ENCODE results near the gene FN1.

Gene FN1

GRCh38 chr2:215439404-215439803 is 3.5 kb upstream of the FN1 start:
- H3K79me2 ChIP-seq (ENCODE audit: insufficient read depth, low read length), result no peaks in the 10 kb centered on the region
- H3K4me2 ChIP-seq (ENCODE audit: low read depth, low read length, poor library complexity, severe bottlenecking), result no peak overlapping the region
- peaks cover 7% of the 10 kb centered on the region for H3K27me3 ChIP-seq (ENCODE audit: insufficient read depth, low read length, poor library complexity, severe bottlenecking)
- no peak overlapping the region for H3K4me3 ChIP-seq (ENCODE audit: low read length, poor library complexity, severe bottlenecking)
- no peaks in the 10 kb centered on the region for H4K20me1 ChIP-seq (ENCODE audit: insufficient read depth, low read length, poor library complexity, severe bottlenecking)
- no peaks in the 10 kb centered on the region for H3K9me3 ChIP-seq (ENCODE audit: insufficient read depth, low read depth, low read length)
- no peaks in the 10 kb centered on the region for H3K4me1 ChIP-seq (ENCODE audit: insufficient read depth, low read length, poor library complexity, severe bottlenecking)
- H3K9me2 ChIP-seq (replicated peaks; ENCODE audit: low read depth, low read length), result no peaks in the 10 kb centered on the region
- no peak overlapping the region for H2AFZ ChIP-seq (ENCODE audit: low read length)
- no peak for TF ChIP-seq CTCF (conservative IDR thresholded peaks at IDR 0.05; ENCODE audit: low read length)
- TF ChIP-seq EZH2phosphoT487 (IDR thresholded peaks at IDR 0.05; ENCODE audit: borderline replicate concordance), result no peak
- no peaks in the 10 kb centered on the region for H3F3A ChIP-seq (ENCODE audit: low read depth)
- no peak overlapping the region for H3K9ac ChIP-seq (ENCODE audit: low read depth, low read length, poor library complexity, severe bottlenecking)
- no peaks in the 10 kb centered on the region for H3K36me3 ChIP-seq (ENCODE audit: insufficient read depth, low read length)

- Histone ChIP-seq H3K4me2 (ENCODE audit: low read depth, low read length, poor library complexity, severe bottlenecking) (no peak overlapping the region), H3K4me1 (ENCODE audit: insufficient read depth, low read length, poor library complexity, severe bottlenecking) (no peaks in the 10 kb centered on the region), H2AFZ (ENCODE audit: low read length) (no peak overlapping the region), H3K79me2 (ENCODE audit: insufficient read depth, low read length) (no peaks in the 10 kb centered on the region), H3K9me3 (ENCODE audit: insufficient read depth, low read depth, low read length) (no peaks in the 10 kb centered on the region), H3K9ac (ENCODE audit: low read depth, low read length, poor library complexity, severe bottlenecking) (no peak overlapping the region), H4K20me1 (ENCODE audit: insufficient read depth, low read length, poor library complexity, severe bottlenecking) (no peaks in the 10 kb centered on the region), H3K4me3 (ENCODE audit: low read length, poor library complexity, severe bottlenecking) (no peak overlapping the region), H3F3A (ENCODE audit: low read depth) (no peaks in the 10 kb centered on the region), H3K27me3 (ENCODE audit: insufficient read depth, low read length, poor library complexity, severe bottlenecking) (peaks cover 7% of the 10 kb centered on the region), H3K36me3 (ENCODE audit: insufficient read depth, low read length) (no peaks in the 10 kb centered on the region), H3K9me2 (replicated peaks; ENCODE audit: low read depth, low read length) (no peaks in the 10 kb centered on the region)
- TF ChIP-seq CTCF (conservative IDR thresholded peaks at IDR 0.05; ENCODE audit: low read length) (no peak), EZH2phosphoT487 (IDR thresholded peaks at IDR 0.05; ENCODE audit: borderline replicate concordance) (no peak)
Observed at GRCh38 chr2:215437614-215438013, 1.7 kb upstream of the FN1 start.

GRCh38 chr2:215436705-215437565 is 1.1 kb upstream of the FN1 start:
- H3F3A ChIP-seq (ENCODE audit: low read depth), result no peaks in the 10 kb centered on the region
- no peak overlapping the region for H2AFZ ChIP-seq (ENCODE audit: low read length)
- no peaks in the 10 kb centered on the region for H3K36me3 ChIP-seq (ENCODE audit: insufficient read depth, low read length)
- H4K20me1 ChIP-seq (ENCODE audit: insufficient read depth, low read length, poor library complexity, severe bottlenecking), result no peaks in the 10 kb centered on the region
- H3K9me2 ChIP-seq (replicated peaks; ENCODE audit: low read depth, low read length), result no peaks in the 10 kb centered on the region
- H3K4me2 ChIP-seq (ENCODE audit: low read depth, low read length, poor library complexity, severe bottlenecking), result no peak overlapping the region
- TF ChIP-seq CTCF (conservative IDR thresholded peaks at IDR 0.05; ENCODE audit: low read length) (no peak), EZH2phosphoT487 (IDR thresholded peaks at IDR 0.05; ENCODE audit: borderline replicate concordance) (no peak)
- H3K27me3 ChIP-seq (ENCODE audit: insufficient read depth, low read length, poor library complexity, severe bottlenecking), result peaks cover 7% of the 10 kb centered on the region
- H3K4me3 ChIP-seq (ENCODE audit: low read length, poor library complexity, severe bottlenecking), result no peak overlapping the region
- no peaks in the 10 kb centered on the region for H3K79me2 ChIP-seq (ENCODE audit: insufficient read depth, low read length)
- H3K9ac ChIP-seq (ENCODE audit: low read depth, low read length, poor library complexity, severe bottlenecking), result no peak overlapping the region
- H3K4me1 ChIP-seq (ENCODE audit: insufficient read depth, low read length, poor library complexity, severe bottlenecking), result no peaks in the 10 kb centered on the region
- no peaks in the 10 kb centered on the region for H3K9me3 ChIP-seq (ENCODE audit: insufficient read depth, low read depth, low read length)
